ENCODE data around the gene DAP. TPM values are rescaled to one million over a fixed set of nuclear protein-coding genes. Genes with fewer than 3 reads are reported as not detected.

DAP gene
- polyA plus RNA-seq, 2 of the 4 experiments (the other 2 are of a cell fraction) = 24.2 to 54.9 TPM

GRCh38 chr5:10708189-10708944 is 52.7 kb downstream of the DAP start:
- H3K4me2 ChIP-seq = no peak overlapping the region
- 84% methylated on average over 10 of the region's 10 CpGs for WGBS (ENCODE audit: missing lambda C conversion rate)

DNA sequence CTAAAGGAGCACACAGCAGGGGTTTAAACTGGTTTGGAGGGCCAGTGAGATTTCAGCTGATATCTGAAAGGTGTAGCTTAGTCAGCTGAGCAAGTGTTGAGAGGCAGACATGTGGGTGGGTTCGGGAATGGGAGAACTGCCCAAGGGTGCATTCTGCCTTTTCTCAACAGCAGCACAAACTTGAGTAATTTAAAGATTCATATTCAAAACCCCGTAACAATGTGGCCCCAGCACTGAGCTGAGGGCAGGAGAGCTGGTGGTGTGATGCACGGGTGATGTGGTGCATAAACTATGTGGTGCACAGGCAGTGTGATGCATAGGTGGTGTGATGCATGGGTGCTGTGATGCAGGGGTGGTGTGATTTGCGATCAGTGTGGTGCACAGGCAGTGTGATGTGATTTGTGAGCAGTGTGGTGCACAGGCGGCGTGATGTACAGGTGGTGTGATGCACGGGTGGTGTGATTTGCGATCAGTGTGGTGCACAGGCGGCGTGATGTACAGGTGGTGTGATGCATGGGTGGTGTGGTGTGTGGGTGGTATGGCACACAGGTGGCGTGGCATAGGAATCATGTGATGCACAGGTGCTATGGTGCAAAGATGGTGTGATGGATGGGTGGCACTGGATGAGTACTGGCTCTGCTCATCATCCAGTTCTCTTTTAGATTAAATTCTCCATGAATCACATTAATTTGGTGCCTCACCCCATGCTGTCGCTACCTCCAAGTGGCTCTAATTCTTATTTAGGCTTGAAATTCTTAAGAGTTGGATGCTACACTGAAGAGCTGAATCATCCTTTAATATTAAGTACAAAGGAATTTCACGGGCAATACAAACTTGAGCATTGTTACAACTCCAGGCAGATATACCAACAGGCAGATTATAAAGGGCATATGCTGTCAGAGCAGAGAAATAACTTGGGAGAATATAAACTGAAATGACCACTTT is 53.6 kb downstream of the DAP start:
- no peak overlapping the region for H3K4me3 ChIP-seq
- no peak overlapping the region for H3K4me2 ChIP-seq
- TF ChIP-seq EP300 (IDR thresholded peaks at IDR 0.05) = no peak
- no peak for TF ChIP-seq RNF2 (IDR thresholded peaks at IDR 0.05; ENCODE audit: borderline replicate concordance, low read depth)
- no peak for TF ChIP-seq RAD21 (conservative IDR thresholded peaks at IDR 0.05 in 1 of 2, IDR thresholded peaks at IDR 0.05 in 1 of 2)
- no peak for TF ChIP-seq JUNB (IDR thresholded peaks at IDR 0.05)
- TF ChIP-seq HDAC2 (IDR thresholded peaks at IDR 0.05) = no peak
- TF ChIP-seq CEBPB (IDR thresholded peaks at IDR 0.05) = no peak
- no peak for TF ChIP-seq HOXA7 (CRISPR knock-in tag; IDR thresholded peaks at IDR 0.05)
- no peak for TF ChIP-seq KDM5A (IDR thresholded peaks at IDR 0.05)
- no peak overlapping the region for H3K27ac ChIP-seq
- ATAC-seq (no peak), DNase-seq (ENCODE audit: low read depth in 1 of 2, low spot score in 1 of 2) (no peak), FAIRE-seq (no peak)
- WGBS (ENCODE audit: missing lambda C conversion rate) = 90% methylated on average over 13 of the region's 13 CpGs
- ChIA-PET CTCF (no interaction called here), POLR2A (no interaction called here)
- H3K4me1 ChIP-seq = peaks cover 16% of the 10 kb centered on the region
- H3K9me3 ChIP-seq = no peaks in the 10 kb centered on the region

More at GRCh38 chr5:10708189-10708944, 52.7 kb downstream of the DAP start:
- no peaks in the 10 kb centered on the region for H3K9me3 ChIP-seq
- ATAC-seq (no peak), DNase-seq (ENCODE audit: low read depth in 1 of 2, low spot score in 1 of 2) (no peak), FAIRE-seq (no peak)
- no peak for TF ChIP-seq ZNF302 (CRISPR knock-in tag; IDR thresholded peaks at IDR 0.05)
- TF ChIP-seq RARB (CRISPR knock-in tag; IDR thresholded peaks at IDR 0.05) = no peak
- TF ChIP-seq MAX (IDR thresholded peaks at IDR 0.05) = no peak
- TF ChIP-seq, protein P1, sequence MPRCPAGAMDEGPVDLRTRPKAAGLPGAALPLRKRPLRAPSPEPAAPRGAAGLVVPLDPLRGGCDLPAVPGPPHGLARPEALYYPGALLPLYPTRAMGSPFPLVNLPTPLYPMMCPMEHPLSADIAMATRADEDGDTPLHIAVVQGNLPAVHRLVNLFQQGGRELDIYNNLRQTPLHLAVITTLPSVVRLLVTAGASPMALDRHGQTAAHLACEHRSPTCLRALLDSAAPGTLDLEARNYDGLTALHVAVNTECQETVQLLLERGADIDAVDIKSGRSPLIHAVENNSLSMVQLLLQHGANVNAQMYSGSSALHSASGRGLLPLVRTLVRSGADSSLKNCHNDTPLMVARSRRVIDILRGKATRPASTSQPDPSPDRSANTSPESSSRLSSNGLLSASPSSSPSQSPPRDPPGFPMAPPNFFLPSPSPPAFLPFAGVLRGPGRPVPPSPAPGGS (IDR thresholded peaks at IDR 0.05) = no peak
- TF ChIP-seq HOXA7 (CRISPR knock-in tag; IDR thresholded peaks at IDR 0.05) = no peak
- no peak for TF ChIP-seq RNF2 (IDR thresholded peaks at IDR 0.05; ENCODE audit: borderline replicate concordance, low read depth)
- TF ChIP-seq MAZ (IDR thresholded peaks at IDR 0.05; ENCODE audit: borderline replicate concordance, low read depth, low read length) = no peak
- TF ChIP-seq NFE2L2 (conservative IDR thresholded peaks at IDR 0.05; ENCODE audit: low read length) = no peak
- TF ChIP-seq RAD21 (conservative IDR thresholded peaks at IDR 0.05 in 1 of 2, IDR thresholded peaks at IDR 0.05 in 1 of 2) = no peak
- no peak for TF ChIP-seq E2F6 (IDR thresholded peaks at IDR 0.05; ENCODE audit: borderline replicate concordance, low read depth)
- no peak for TF ChIP-seq TP53 (CRISPR knock-in tag; IDR thresholded peaks at IDR 0.05)
- ChIA-PET POLR2A (no interaction called here), CTCF (no interaction called here)
- H3K27ac ChIP-seq = no peak overlapping the region
- no peak overlapping the region for H3K4me3 ChIP-seq
- peaks cover 7% of the 10 kb centered on the region for H3K4me1 ChIP-seq

DNA sequence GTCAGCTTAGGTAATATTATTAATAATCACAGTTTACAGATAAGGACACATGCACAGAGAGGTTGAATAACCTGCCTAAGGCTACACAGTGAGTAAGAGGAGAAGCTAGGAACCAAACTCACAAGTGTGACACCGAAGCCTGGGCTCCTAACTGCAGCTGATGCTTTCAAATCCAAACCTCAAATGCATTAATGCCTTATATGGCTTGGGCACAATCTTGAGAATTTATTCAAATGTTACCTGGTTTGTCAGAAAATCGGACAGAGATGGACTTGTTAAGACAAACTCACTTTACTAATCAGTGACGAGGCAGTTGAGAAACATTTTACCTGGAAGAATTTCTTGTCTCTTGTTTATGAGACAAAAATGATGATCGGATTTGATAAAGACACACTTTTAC is 54.7 kb downstream of the DAP start:
- CTCF ChIA-PET = interaction anchor here (1.0 to 1.4 kb wide), 2 partner anchors 12 to 18 kb away, joined by 5 to 6 read pairs; no protein-coding TSS in a partner anchor
- 82% methylated on average over 4 of the region's 4 CpGs for WGBS (ENCODE audit: missing lambda C conversion rate)
- no peak overlapping the region for H3K4me3 ChIP-seq
- no peak overlapping the region for H3K27ac ChIP-seq
- H3K4me1 ChIP-seq = peaks cover 24% of the 10 kb centered on the region
- DNase-seq (ENCODE audit: low read depth in 1 of 2, low spot score in 1 of 2) = no peak
- H3K4me2 ChIP-seq = no peak overlapping the region
- no peaks in the 10 kb centered on the region for H3K9me3 ChIP-seq
- FAIRE-seq = no peak
- POLR2A ChIA-PET = no interaction called here
- ATAC-seq = no peak
- TF ChIP-seq, protein P2, sequence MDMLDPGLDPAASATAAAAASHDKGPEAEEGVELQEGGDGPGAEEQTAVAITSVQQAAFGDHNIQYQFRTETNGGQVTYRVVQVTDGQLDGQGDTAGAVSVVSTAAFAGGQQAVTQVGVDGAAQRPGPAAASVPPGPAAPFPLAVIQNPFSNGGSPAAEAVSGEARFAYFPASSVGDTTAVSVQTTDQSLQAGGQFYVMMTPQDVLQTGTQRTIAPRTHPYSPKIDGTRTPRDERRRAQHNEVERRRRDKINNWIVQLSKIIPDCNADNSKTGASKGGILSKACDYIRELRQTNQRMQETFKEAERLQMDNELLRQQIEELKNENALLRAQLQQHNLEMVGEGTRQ (IDR thresholded peaks at IDR 0.05) = no peak
- no peak for TF ChIP-seq FOSL2 (IDR thresholded peaks at IDR 0.05)
- no peak for TF ChIP-seq FOSL2 (CRISPR knock-in tag; IDR thresholded peaks at IDR 0.05)
- no peak for TF ChIP-seq HOXA7 (CRISPR knock-in tag; IDR thresholded peaks at IDR 0.05)
- TF ChIP-seq RCOR1 (IDR thresholded peaks at IDR 0.05; ENCODE audit: low read depth, low read length) = no peak
- TF ChIP-seq, protein P3, sequence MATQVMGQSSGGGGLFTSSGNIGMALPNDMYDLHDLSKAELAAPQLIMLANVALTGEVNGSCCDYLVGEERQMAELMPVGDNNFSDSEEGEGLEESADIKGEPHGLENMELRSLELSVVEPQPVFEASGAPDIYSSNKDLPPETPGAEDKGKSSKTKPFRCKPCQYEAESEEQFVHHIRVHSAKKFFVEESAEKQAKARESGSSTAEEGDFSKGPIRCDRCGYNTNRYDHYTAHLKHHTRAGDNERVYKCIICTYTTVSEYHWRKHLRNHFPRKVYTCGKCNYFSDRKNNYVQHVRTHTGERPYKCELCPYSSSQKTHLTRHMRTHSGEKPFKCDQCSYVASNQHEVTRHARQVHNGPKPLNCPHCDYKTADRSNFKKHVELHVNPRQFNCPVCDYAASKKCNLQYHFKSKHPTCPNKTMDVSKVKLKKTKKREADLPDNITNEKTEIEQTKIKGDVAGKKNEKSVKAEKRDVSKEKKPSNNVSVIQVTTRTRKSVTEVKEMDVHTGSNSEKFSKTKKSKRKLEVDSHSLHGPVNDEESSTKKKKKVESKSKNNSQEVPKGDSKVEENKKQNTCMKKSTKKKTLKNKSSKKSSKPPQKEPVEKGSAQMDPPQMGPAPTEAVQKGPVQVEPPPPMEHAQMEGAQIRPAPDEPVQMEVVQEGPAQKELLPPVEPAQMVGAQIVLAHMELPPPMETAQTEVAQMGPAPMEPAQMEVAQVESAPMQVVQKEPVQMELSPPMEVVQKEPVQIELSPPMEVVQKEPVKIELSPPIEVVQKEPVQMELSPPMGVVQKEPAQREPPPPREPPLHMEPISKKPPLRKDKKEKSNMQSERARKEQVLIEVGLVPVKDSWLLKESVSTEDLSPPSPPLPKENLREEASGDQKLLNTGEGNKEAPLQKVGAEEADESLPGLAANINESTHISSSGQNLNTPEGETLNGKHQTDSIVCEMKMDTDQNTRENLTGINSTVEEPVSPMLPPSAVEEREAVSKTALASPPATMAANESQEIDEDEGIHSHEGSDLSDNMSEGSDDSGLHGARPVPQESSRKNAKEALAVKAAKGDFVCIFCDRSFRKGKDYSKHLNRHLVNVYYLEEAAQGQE (IDR thresholded peaks at IDR 0.05) = no peak
- TF ChIP-seq TP53 (CRISPR knock-in tag; IDR thresholded peaks at IDR 0.05) = no peak
- no peak for TF ChIP-seq HEYL (CRISPR knock-in tag; IDR thresholded peaks at IDR 0.05)
- no peak for TF ChIP-seq ZSCAN20 (CRISPR knock-in tag; IDR thresholded peaks at IDR 0.05)
- no peak for TF ChIP-seq GATA3 (IDR thresholded peaks at IDR 0.05; ENCODE audit: borderline replicate concordance)
- TF ChIP-seq CHD4 (IDR thresholded peaks at IDR 0.05; ENCODE audit: borderline replicate concordance) = no peak
- TF ChIP-seq MAFK (IDR thresholded peaks at IDR 0.05; ENCODE audit: partially characterized antibody) = no peak
- TF ChIP-seq POLR2A (IDR thresholded peaks at IDR 0.05; ENCODE audit: low read length) = no peak
- TF ChIP-seq NFE2L2 (conservative IDR thresholded peaks at IDR 0.05; ENCODE audit: low read length) = no peak

All from A549 (cell line).